Spleen (tissue), 7 donors: Measurements from ENCODE around the gene SOAT2.
A peak's percentile ranks its signal among the peaks of the same experiment; 100 is the strongest.

Source experiments
- CTCF ChIP-seq, 11 experiments: fragments of 200-600 bp in 7 of 11; fragments of 450-650 bp in 4 of 11; sonication (generic) in 4 of 11; IDR thresholded peaks in 8 of 11; conservative IDR thresholded peaks in 3 of 11; 1 replicate in 7 of 11; 2 replicates in 4 of 11; pipeline versions ENCODE4 v1.4.0 to v1.8.0; 2016 to 2021; ENCODE audit warnings: antibody characterized with exemption in 11 of 11, inconsistent platforms in 4 of 11, mild to moderate bottlenecking in 1 of 11
- POLR2A ChIP-seq, 3 donors: fragments of 450-650 bp; IDR thresholded peaks; one replicate each; pipeline ENCODE4 v1.5.1; 2017; ENCODE audit warnings: antibody characterized with exemption in 3 of 3, mild to moderate bottlenecking in 1 of 3
- POLR2AphosphoS5 ChIP-seq, 3 donors: sonication (generic); formaldehyde crosslinking; IDR thresholded peaks; one replicate each; pipeline ENCODE4 v1.5.1; 2017; ENCODE audit warnings: antibody characterized with exemption in 3 of 3
- donor health status: DM: no; HTN: no; CAD: no; lungs with moderate emphysema.
- donor health status: DM: no; HTN: no; CAD: no.
- donor health status: DM: no; HTN: no; CAD: no.

DNA sequence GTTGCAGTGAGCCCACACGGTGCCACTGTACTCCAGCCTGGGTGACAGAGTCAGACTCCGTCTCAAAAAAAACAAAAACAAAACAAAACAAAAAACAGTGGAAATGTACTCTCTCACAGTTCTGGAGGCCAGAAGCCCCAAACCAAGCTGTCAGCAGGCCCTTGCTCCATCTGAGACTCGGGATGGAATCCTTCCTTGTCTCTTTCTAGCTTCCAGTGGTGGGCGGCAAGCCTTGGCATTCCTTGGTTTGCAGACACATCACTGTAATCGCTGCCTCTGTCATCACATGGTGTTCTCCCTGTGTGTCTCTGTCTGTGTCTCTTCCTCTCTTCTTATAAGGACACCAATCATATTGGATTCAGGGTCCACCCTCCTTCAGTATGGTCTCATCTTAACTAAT lies 47.0 kb upstream of the SOAT2 start:
- no peak for TF ChIP-seq POLR2A (IDR thresholded peaks at IDR 0.05)
- no peak for TF ChIP-seq CTCF (IDR thresholded peaks at IDR 0.05 in 8 of 11, conservative IDR thresholded peaks at IDR 0.05 in 3 of 11)
- TF ChIP-seq POLR2AphosphoS5 (IDR thresholded peaks at IDR 0.05): peak in 1 of 3 donors; percentile 13
